ENCODE measurements around the gene TFEB. TPM values are rescaled to one million over a fixed set of nuclear protein-coding genes. Genes with fewer than 3 reads are reported as not detected.

The TFEB gene
- total RNA-seq, 1 donor: 3.0 TPM

GRCh38 chr6:41717392-41717736, 18.0 kb downstream of the TFEB start:
- H3K4me3 ChIP-seq (ENCODE audit: low read depth, low read length): no peak overlapping the region
- DNase-seq (ENCODE audit: low read depth): no peak
- TF ChIP-seq CTCF (IDR thresholded peaks at IDR 0.05; ENCODE audit: insufficient read depth, low read depth, low read length): no peak

DNA sequence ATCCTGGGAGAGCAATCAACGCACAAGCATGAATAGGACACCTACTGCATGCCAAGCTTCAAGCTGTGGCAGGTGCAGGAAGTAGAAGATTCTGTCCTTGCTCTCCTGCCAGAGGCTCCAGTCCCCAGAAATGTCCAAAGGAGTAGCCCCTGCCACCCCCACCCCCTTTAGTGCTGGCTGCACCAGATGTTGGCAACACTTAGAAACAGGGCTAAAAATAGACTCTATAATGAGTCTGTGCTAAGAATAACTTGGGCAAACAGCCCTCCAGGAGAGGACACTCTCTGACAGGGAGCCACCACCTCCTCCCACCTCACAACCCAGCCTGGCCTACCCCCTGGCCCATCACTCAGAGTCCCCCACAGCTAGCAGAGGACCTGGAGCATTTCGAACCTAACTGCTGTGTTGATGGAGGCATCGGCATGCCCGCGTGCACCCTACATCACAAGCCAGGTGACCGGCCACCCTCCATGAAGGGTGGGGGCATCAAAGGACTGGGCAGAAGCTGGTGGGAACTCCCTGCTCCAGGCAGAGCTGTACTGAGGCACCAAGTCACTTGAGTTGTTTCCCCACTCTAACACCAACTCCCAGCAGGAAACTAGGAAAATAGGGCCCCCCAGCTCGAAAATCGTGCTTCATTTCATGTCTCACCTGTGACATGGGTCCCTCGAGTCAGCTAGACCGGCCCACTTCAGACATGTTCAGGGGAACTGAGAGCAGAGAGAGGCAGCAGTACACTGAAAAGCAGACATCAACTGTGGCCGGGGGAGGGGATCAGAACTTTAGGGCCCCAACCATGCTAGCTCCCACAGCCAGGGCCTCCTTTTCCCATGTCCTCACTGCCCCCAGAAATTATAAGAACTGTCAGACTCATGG, 18.7 kb downstream of the TFEB start:
- no peak overlapping the region for H3K4me3 ChIP-seq (ENCODE audit: low read depth, low read length)
- DNase-seq (ENCODE audit: low read depth): no peak
- TF ChIP-seq CTCF (IDR thresholded peaks at IDR 0.05; ENCODE audit: insufficient read depth, low read depth, low read length): no peak

DNA sequence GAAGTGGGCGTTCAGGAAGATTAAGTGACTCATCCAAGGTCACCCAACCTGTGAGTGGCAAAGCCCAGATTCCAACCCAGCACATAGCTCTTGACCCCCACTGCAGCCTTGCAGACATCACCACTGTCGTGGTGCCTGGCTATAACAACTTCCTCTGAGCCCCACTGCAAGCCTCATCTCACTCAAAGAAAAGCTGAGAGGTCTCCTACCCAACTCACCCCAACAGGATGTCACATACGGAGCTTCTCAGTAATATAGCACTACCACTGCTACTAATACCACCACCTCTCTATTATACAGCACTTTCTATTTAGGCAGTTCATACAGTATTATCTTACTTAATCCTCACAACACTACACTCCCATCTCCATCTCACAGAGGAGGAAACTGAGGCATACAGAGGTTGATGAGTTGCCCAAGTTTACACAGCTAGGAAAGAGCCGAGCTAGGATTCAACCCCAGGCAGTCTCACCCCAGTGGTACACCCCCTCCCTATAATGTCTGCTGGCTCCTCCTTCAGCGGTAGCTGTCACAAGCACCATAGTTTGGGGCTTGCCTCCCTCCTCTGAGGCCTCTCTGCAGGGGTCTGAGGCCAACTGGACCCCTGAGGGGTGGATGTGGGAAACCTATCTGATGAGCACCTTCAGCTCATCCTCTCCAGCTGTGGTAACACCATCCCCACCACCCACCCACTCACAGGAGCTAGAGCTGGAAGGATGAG, 19.5 kb downstream of the TFEB start:
- no peak overlapping the region for H3K4me3 ChIP-seq (ENCODE audit: low read depth, low read length)
- no peak for DNase-seq (ENCODE audit: low read depth)
- TF ChIP-seq CTCF (IDR thresholded peaks at IDR 0.05; ENCODE audit: insufficient read depth, low read depth, low read length): no peak

DNA sequence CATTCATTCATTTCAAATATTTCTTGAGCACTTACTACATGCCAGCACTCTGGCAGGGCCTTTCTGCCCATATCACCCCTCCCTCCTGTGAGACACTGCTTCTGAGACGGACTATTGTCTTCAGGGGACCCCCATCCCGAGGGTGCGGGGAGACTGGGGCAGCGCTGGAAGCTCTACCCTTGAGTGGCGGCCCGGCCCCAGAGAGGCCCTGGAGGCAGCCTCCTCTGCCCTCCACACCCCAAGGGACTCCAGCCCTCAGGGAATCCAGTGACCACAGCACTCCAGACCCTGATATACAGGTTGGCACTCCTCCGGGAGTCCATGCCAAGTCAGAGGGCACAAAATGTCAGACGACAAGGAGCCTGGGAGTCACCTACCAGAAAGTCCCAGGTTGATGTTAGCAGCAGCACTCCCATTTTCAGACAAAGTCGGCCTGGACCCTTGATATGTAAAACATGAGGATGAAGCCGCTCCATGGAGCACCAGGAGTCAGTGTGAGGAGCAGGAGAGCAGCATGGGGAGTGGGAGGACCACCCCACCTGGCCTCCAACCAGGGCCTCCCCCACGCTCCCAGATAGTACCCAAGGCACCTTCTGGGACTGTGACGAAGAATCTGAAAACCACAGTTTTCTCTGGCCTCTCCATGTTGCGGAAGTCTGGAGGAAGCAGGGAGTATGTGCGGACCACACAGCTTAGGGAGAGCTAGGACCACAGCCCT, 20.7 kb downstream of the TFEB start:
- no peak overlapping the region for H3K4me3 ChIP-seq (ENCODE audit: low read depth, low read length)
- no peak for TF ChIP-seq CTCF (IDR thresholded peaks at IDR 0.05; ENCODE audit: insufficient read depth, low read depth, low read length)
- no peak for DNase-seq (ENCODE audit: low read depth)

DNA sequence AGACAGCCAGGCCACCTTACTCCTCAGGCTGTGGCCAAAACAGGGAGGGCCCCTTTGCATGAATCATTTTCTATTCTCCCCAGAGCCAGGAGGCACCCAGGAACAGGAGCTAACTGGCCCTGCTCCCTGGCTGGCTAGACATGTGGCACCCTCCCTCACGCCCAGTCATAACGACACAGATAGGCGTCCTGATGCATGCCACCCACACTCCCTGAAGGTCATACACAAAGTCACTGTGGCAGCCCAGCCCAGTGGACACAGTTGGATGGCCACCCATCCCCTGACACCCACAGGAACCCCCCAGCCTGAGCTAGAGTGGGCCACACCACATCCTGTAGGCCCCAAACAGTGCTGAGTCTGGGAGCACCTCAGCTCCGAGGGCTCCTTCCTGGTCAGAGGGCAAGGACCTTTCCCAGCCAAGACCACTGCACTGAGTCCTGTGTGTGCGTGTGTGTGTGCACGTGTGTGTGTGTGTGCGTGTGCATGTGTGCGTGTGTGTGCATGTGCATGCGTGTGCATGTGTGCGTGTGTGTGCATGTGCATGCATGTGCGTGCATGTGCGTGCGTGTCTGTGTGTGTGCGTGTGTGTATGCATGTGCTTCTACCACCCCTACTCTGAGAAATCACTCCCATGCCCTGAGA, 21.6 kb downstream of the TFEB start:
- DNase-seq (ENCODE audit: low read depth): no peak
- TF ChIP-seq CTCF (IDR thresholded peaks at IDR 0.05; ENCODE audit: insufficient read depth, low read depth, low read length): no peak

GRCh38 chr6:41713159-41713649, 22.2 kb downstream of the TFEB start:
- no peak for TF ChIP-seq CTCF (IDR thresholded peaks at IDR 0.05; ENCODE audit: insufficient read depth, low read depth, low read length)
- H3K4me3 ChIP-seq (ENCODE audit: low read depth, low read length): no peak overlapping the region
- peak; percentile 54 for DNase-seq (ENCODE audit: low read depth)

More for the DNA sequence above, 21.6 kb downstream of the TFEB start:
- H3K4me3 ChIP-seq (ENCODE audit: low read depth, low read length): no peak overlapping the region

Measured in fibroblast of villous mesenchyme (primary cell).